Natural killer cell treated with Interleukin-12 subunit alpha and Interleukin-12 subunit beta and Interleukin-15 and Interleukin-18, amount 100 ng/mL, for 72 hours (primary cell): ENCODE data around the gene DCAF6. TPM values are rescaled to one million over a fixed set of nuclear protein-coding genes. Genes with fewer than 3 reads are reported as not detected.

Experiments used
- ATAC-seq, 2 donors: fragments of 150-1000 bp; cut with Tn5 transposase in 1 of 2; sonication (Bioruptor Pico), chemical (Tn5 transposase) in 1 of 2; 2 replicates each; pipeline ENCODE4 v1.10.0; 2021
- DNase-seq: peaks from one replicate; pipeline ENCODE4 v3.0.0; 2022; ENCODE audit warnings: low spot score
- H3K27ac Mint-ChIP-seq, 2 donors: 1 replicate in 1 of 2; 2 replicates in 1 of 2; pipeline ENCODE4 v1.8.0; 2022; ENCODE audit warnings: mixed read lengths in 2 of 2, mild to moderate bottlenecking in 1 of 2, moderate library complexity in 1 of 2
- H3K27me3 Mint-ChIP-seq, 2 donors: 1 replicate in 1 of 2; 2 replicates in 1 of 2; pipeline ENCODE4 v1.8.0; 2022; ENCODE audit warnings: mixed read lengths in 2 of 2
- H3K36me3 Mint-ChIP-seq: one replicate; pipeline ENCODE4 v1.8.0; 2022; ENCODE audit warnings: mixed read lengths
- H3K4me1 Mint-ChIP-seq, 2 donors: 1 replicate in 1 of 2; 2 replicates in 1 of 2; pipeline ENCODE4 v1.8.0; 2022; ENCODE audit warnings: low read depth in 2 of 2, mixed read lengths in 2 of 2, mild to moderate bottlenecking in 1 of 2
- H3K4me3 Mint-ChIP-seq: one replicate; pipeline ENCODE4 v1.8.0; 2022; ENCODE audit warnings: mixed read lengths
- H3K9me3 Mint-ChIP-seq: 2 replicates; pipeline ENCODE4 v1.8.0; 2022; ENCODE audit warnings: mixed read lengths
- total RNA-seq, 2 donors: library from RNA; stranded (reverse); gene quantifications; one replicate each; pipeline ENCODE4 v1.2.3, GENCODE V29; 2022

DCAF6 gene
- total RNA-seq, 2 donors from 2014 or later, result 18.3 to 29.3 TPM

- Mint-ChIP-seq H3K27me3 (no peaks in the 10 kb centered on the region), H3K4me3 (no peak overlapping the region), H3K27ac (no peak overlapping the region), H3K9me3 (no peaks in the 10 kb centered on the region), H3K36me3 (peaks cover 5% of the 10 kb centered on the region), H3K4me1 (no peaks in the 10 kb centered on the region)
- ATAC-seq (no peak), DNase-seq (no peak)
Observed at GRCh38 chr1:168081373-168082007, 145.0 kb downstream of the DCAF6 start.

- Mint-ChIP-seq H3K4me3 (no peak overlapping the region), H3K4me1 (no peaks in the 10 kb centered on the region), H3K36me3 (no peaks in the 10 kb centered on the region), H3K27ac (no peak overlapping the region), H3K9me3 (no peaks in the 10 kb centered on the region), H3K27me3 (no peaks in the 10 kb centered on the region)
- ATAC-seq (peak; percentile 82 to 87), DNase-seq (no peak)
Observed at GRCh38 chr1:168082008-168082876, 145.8 kb downstream of the DCAF6 start.

DNA sequence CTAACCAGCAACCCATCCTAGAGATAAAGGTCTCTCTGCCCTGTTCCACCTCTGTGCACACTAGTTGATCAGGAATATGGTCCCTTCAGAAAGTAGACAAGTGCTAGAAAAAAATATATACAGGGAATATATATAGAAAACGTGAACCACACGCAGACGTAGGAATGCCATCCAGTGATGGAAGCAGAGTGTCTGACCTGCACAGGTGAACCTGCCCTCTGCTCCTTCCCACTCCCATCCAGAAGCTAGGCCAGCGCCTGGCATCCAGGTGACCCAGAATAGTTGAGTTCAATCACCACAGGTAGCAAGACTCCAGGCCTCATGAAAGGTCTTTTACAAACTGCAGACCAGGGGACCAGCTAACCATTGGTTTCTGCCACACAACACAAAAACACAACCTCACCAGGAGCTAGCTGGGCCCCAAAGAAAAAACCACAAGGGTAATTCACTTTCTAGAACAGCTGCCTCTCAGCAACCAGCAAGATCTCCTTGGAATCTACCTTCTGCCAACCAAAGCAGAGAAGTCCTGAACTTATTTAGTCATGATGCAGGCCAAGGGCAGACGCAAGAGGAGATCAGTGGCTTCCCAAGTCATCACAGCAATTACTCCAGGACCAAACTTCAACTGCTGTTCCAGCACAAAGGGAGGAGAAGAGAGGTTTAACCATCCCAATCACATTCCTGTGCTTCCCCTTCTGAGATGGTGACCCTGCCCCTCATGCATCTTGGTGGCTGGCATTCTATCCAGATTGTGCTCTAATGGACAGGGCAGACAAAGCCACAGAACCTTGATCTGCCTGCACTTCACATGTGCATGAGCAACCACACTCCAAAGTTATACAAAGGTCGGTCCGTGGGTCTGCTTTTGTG, 147.2 kb downstream of the DCAF6 start:
- ATAC-seq (no peak), DNase-seq (no peak)
- Mint-ChIP-seq H3K4me3 (no peak overlapping the region), H3K27me3 (peaks cover 0 to 5% of the 10 kb centered on the region in 2 donors), H3K27ac (no peak overlapping the region), H3K9me3 (no peaks in the 10 kb centered on the region), H3K4me1 (no peaks in the 10 kb centered on the region), H3K36me3 (no peaks in the 10 kb centered on the region)

DNA sequence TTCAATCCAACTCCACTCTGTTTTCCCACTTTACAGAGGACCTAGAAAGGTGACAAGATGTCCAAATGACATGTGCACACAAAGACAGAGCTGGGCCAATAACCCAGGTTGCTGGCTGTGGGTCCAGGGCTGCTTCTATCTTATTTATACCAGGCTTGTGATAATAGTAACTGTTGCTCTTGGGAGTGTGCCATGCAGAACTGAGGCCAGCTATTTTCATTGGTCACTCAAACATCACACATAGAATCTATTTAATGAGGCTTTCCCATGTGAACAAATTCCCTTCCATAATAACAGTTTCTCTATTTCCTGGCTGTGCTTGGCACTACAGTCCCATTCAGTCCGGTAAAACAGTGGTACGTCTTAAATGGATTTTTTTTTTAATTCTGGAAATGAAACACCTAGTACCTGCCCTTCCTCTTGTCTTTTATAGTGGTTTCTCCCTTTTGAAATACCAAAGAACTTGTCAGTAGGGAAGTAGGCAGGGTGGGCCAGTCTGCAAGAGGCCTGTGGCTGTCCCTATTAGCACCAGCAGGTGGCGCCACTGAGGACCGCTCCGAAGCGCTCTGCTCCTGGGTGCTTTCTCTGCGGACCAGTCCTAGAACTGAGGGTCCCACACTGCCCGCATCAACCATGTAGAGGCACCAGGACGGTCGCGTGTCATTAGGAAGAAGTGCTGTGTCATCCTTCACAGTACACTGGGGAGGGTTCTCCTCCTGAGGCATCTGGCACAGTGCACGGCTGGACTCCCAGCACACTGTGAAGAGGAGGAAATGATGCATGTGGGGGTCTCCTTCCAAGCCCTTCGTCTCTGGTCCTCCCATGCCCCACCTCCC, 148.1 kb downstream of the DCAF6 start:
- H3K9me3 Mint-ChIP-seq, result no peaks in the 10 kb centered on the region
- H3K4me3 Mint-ChIP-seq, result no peak overlapping the region
- H3K27ac Mint-ChIP-seq, result no peak overlapping the region
- ATAC-seq (peak; percentile 49 to 63), DNase-seq (peak; percentile 70)
- no peaks in the 10 kb centered on the region for H3K36me3 Mint-ChIP-seq
- H3K27me3 Mint-ChIP-seq, result peaks cover 0 to 5% of the 10 kb centered on the region in 2 donors
- H3K4me1 Mint-ChIP-seq, result no peaks in the 10 kb centered on the region

DNA sequence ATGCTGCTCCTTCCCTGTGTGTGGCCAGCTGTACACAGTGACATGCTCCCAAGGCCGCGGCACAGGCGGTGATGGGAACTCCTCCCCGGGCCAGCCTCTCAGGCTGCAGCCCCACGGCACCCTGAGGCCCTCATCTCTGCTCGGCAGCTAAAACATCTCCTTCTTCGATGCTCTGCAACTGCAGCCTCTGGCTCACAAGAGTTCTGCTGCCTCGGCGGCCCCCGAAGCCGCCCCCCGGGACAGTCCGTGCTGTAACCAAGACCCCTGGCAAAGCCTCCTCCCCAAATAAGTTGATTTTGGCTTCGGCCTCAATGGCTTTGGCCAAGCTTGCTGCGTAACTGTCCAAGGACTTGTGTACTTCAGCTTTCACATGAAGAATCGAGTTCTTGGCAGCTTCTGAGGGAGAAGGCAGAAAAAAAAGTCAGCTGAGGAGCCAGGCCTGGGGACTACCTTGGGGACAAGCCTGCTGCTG, 149.0 kb downstream of the DCAF6 start:
- H3K27ac Mint-ChIP-seq, result no peak overlapping the region
- peaks cover 0 to 5% of the 10 kb centered on the region in 2 donors for H3K27me3 Mint-ChIP-seq

DNA sequence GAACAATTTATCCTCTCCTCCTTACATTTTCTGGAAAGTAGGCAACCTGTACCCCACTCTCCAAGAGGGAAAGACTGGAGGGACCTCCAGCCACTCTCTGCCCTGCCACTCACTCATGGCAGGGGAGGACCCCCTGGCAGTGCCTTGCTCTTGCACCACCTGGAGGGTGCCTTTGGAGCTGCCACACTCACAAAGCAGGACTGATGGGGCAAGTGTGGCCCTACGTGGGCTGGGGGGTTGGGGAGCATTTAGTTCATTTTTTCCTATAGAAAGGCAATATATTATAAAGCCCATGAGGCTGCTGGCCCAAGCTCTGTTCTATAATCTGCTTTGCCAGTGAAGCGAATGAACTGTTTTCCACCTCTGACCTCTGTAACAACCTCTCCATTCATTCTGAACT, 150.0 kb downstream of the DCAF6 start:
- H3K36me3 Mint-ChIP-seq, result no peaks in the 10 kb centered on the region
- no peaks in the 10 kb centered on the region for H3K9me3 Mint-ChIP-seq
- no peak for DNase-seq
- no peak overlapping the region for H3K27ac Mint-ChIP-seq
- no peak overlapping the region for H3K4me3 Mint-ChIP-seq
- H3K27me3 Mint-ChIP-seq, result peaks cover 0 to 5% of the 10 kb centered on the region in 2 donors
- H3K4me1 Mint-ChIP-seq, result no peaks in the 10 kb centered on the region
- no peak for ATAC-seq

More for the DNA sequence above, 149.0 kb downstream of the DCAF6 start:
- Mint-ChIP-seq H3K4me1 (no peaks in the 10 kb centered on the region), H3K36me3 (no peaks in the 10 kb centered on the region), H3K4me3 (no peak overlapping the region), H3K9me3 (no peaks in the 10 kb centered on the region)
- DNase-seq (no peak), ATAC-seq (no peak)

- H3K27ac Mint-ChIP-seq, result no peak overlapping the region
- no peaks in the 10 kb centered on the region for H3K9me3 Mint-ChIP-seq
- no peak for ATAC-seq
- peaks cover 0 to 5% of the 10 kb centered on the region in 2 donors for H3K27me3 Mint-ChIP-seq
- no peak for DNase-seq
- no peak overlapping the region for H3K4me3 Mint-ChIP-seq
- H3K4me1 Mint-ChIP-seq, result no peaks in the 10 kb centered on the region
- no peaks in the 10 kb centered on the region for H3K36me3 Mint-ChIP-seq
Observed at GRCh38 chr1:168087696-168088095, 151.2 kb downstream of the DCAF6 start.

- Mint-ChIP-seq H3K9me3 (no peaks in the 10 kb centered on the region), H3K27me3 (peaks cover 0 to 5% of the 10 kb centered on the region in 2 donors), H3K4me1 (no peaks in the 10 kb centered on the region), H3K4me3 (no peak overlapping the region), H3K27ac (no peak overlapping the region), H3K36me3 (no peaks in the 10 kb centered on the region)
- ATAC-seq (no peak), DNase-seq (no peak)
Observed at GRCh38 chr1:168088511-168089325, 152.2 kb downstream of the DCAF6 start.

GRCh38 chr1:168089326-168089978, 153.0 kb downstream of the DCAF6 start:
- Mint-ChIP-seq H3K27me3 (peaks cover 2 to 9% of the 10 kb centered on the region in 2 donors), H3K9me3 (no peaks in the 10 kb centered on the region), H3K4me1 (no peaks in the 10 kb centered on the region), H3K4me3 (no peak overlapping the region), H3K36me3 (no peaks in the 10 kb centered on the region), H3K27ac (no peak overlapping the region)
- ATAC-seq (peak in 1 of 2 donors; percentile 20), DNase-seq (no peak)

DNA sequence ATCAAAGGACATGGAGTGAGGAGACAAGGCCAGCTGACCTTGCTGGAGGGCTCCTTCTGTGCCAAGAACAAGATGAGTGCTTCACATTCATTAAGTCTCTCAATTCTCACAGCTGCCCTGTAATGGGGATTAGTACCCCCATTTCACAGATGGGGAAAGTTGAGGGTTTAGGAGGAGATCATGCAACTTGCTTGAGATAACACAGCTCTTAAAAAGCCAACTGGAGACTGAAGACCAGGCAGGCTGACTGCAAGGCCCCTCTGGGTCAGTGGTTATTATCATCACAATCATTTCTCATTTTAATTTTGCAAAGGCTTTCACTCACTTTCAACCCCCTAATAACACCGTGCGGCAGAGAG, 153.5 kb downstream of the DCAF6 start:
- peaks cover 7 to 9% of the 10 kb centered on the region in 2 donors for H3K27me3 Mint-ChIP-seq
- DNase-seq (no peak), ATAC-seq (no peak)
- no peaks in the 10 kb centered on the region for H3K4me1 Mint-ChIP-seq
- no peak overlapping the region for H3K27ac Mint-ChIP-seq
- H3K36me3 Mint-ChIP-seq, result no peaks in the 10 kb centered on the region
- H3K9me3 Mint-ChIP-seq, result no peaks in the 10 kb centered on the region
- no peak overlapping the region for H3K4me3 Mint-ChIP-seq

DNA sequence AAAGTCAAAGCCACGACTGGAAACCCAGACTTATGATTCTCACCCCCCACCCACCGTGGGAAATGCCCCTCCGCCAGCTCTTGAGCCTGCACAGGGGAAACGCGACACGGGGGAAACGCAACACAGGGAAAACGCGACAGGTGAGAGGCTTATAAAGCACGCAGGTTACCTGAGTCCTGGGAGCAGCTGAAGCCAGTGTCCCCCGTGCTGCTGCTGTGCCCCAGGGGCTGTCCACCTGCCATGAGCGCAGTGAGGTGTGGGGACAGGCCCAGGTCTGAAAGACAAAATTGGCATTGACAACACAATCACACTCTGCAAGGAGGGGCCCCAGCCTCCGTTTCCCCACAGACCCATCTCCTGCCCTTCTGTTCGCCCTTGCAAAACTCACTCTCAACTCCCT, 153.9 kb downstream of the DCAF6 start:
- ATAC-seq, result no peak
- Mint-ChIP-seq H3K27me3 (peaks cover 11% of the 10 kb centered on the region in 2 donors), H3K9me3 (no peaks in the 10 kb centered on the region), H3K27ac (no peak overlapping the region), H3K4me3 (no peak overlapping the region), H3K36me3 (no peaks in the 10 kb centered on the region), H3K4me1 (no peaks in the 10 kb centered on the region)
- DNase-seq, result no peak

- Mint-ChIP-seq H3K4me1 (no peaks in the 10 kb centered on the region), H3K36me3 (no peaks in the 10 kb centered on the region), H3K27ac (no peak overlapping the region), H3K27me3 (peaks cover 11 to 12% of the 10 kb centered on the region in 2 donors), H3K9me3 (no peaks in the 10 kb centered on the region), H3K4me3 (no peak overlapping the region)
- DNase-seq (no peak), ATAC-seq (no peak)
Observed at GRCh38 chr1:168091063-168091462, 154.6 kb downstream of the DCAF6 start.
